GM18909 (cell line): ENCODE results near the gene FBLIM1.

ENCODE experiments used
- ATAC-seq: cut with Tn5 transposase; IDR thresholded peaks from one replicate; pipeline ENCODE4 v1.9.1; 2021; ENCODE audit warnings: mild to moderate bottlenecking; ENCODE audit not compliant: unreplicated experiment, poor library complexity

The FBLIM1 gene

GRCh38 chr1:15758343-15758931 lies at the start of gene FBLIM1:
Gene FBLIM1, plus strand, starts transcription at chr1:15758795. Its CDS starts 6,189 bp downstream, at chr1:15764984.
- no peak for ATAC-seq

- ATAC-seq: no peak
Observed at GRCh38 chr1:15709226-15709625, 49.4 kb upstream of the FBLIM1 start.

GRCh38 chr1:15712168-15712567 lies 46.4 kb upstream of the FBLIM1 start:
- ATAC-seq: no peak

GRCh38 chr1:15714406-15715136 lies 44.0 kb upstream of the FBLIM1 start:
- no peak for ATAC-seq

- no peak for ATAC-seq
Observed at GRCh38 chr1:15717418-15718125, 41.0 kb upstream of the FBLIM1 start.

GRCh38 chr1:15718199-15718601 lies 40.4 kb upstream of the FBLIM1 start:
- no peak for ATAC-seq

GRCh38 chr1:15719381-15720120 lies 39.0 kb upstream of the FBLIM1 start:
- no peak for ATAC-seq

GRCh38 chr1:15720861-15721260 lies 37.7 kb upstream of the FBLIM1 start:
- ATAC-seq: no peak

GRCh38 chr1:15722411-15722810 lies 36.2 kb upstream of the FBLIM1 start:
- ATAC-seq: no peak

- no peak for ATAC-seq
Observed at GRCh38 chr1:15722836-15723532, 35.6 kb upstream of the FBLIM1 start.

- no peak for ATAC-seq
Observed at GRCh38 chr1:15723631-15724246, 34.9 kb upstream of the FBLIM1 start.

- ATAC-seq: no peak
Observed at GRCh38 chr1:15724949-15725880, 33.4 kb upstream of the FBLIM1 start.

- no peak for ATAC-seq
Observed at GRCh38 chr1:15726508-15726907, 32.1 kb upstream of the FBLIM1 start.

GRCh38 chr1:15727021-15727420 lies 31.6 kb upstream of the FBLIM1 start:
- ATAC-seq: no peak

- no peak for ATAC-seq
Observed at GRCh38 chr1:15727424-15727823, 31.2 kb upstream of the FBLIM1 start.

GRCh38 chr1:15727866-15728534 lies 30.6 kb upstream of the FBLIM1 start:
- no peak for ATAC-seq

GRCh38 chr1:15728937-15729657 lies 29.5 kb upstream of the FBLIM1 start:
- no peak for ATAC-seq

GRCh38 chr1:15730423-15730822 lies 28.2 kb upstream of the FBLIM1 start:
- no peak for ATAC-seq
